ENCODE results near the gene MTRF1. TPM values are rescaled to one million over a fixed set of nuclear protein-coding genes. Genes with fewer than 3 reads are reported as not detected.

MTRF1 gene
- total RNA-seq, 3 donors from 2014 or later, result 12.8 to 14.5 (median 13.1) TPM

GRCh38 chr13:41259875-41260501 lies 3.4 kb downstream of the MTRF1 start:
- DNase-seq, result no peak
- Mint-ChIP-seq H3K27me3 (ENCODE audit: low read depth) (no peaks in the 10 kb centered on the region), H3K4me1 (ENCODE audit: low read depth) (peaks cover 30% of the 10 kb centered on the region), H3K36me3 (ENCODE audit: insufficient read depth) (peaks cover 30% of the 10 kb centered on the region), H3K4me3 (no peak overlapping the region), H3K9me3 (no peaks in the 10 kb centered on the region)
- no peak for ATAC-seq

GRCh38 chr13:41257535-41257934 lies 5.8 kb downstream of the MTRF1 start:
- Mint-ChIP-seq H3K4me1 (ENCODE audit: low read depth) (peaks cover 22% of the 10 kb centered on the region), H3K9me3 (no peaks in the 10 kb centered on the region), H3K4me3 (no peak overlapping the region), H3K27me3 (ENCODE audit: low read depth) (no peaks in the 10 kb centered on the region), H3K36me3 (ENCODE audit: insufficient read depth) (peaks cover 40% of the 10 kb centered on the region)
- ATAC-seq (no peak), DNase-seq (no peak)

GRCh38 chr13:41254902-41255301 lies 8.5 kb downstream of the MTRF1 start:
- Mint-ChIP-seq H3K4me3 (no peak overlapping the region), H3K36me3 (ENCODE audit: insufficient read depth) (peaks cover 50% of the 10 kb centered on the region), H3K27me3 (ENCODE audit: low read depth) (no peaks in the 10 kb centered on the region), H3K9me3 (no peaks in the 10 kb centered on the region), H3K4me1 (ENCODE audit: low read depth) (peaks cover 26% of the 10 kb centered on the region)
- DNase-seq (no peak), ATAC-seq (no peak)

GRCh38 chr13:41250993-41251392 lies 12.4 kb downstream of the MTRF1 start:
- peaks cover 8% of the 10 kb centered on the region for H3K4me1 Mint-ChIP-seq (ENCODE audit: low read depth)
- ATAC-seq (no peak), DNase-seq (no peak)
- H3K36me3 Mint-ChIP-seq (ENCODE audit: insufficient read depth), result peaks cover 40% of the 10 kb centered on the region
- H3K9me3 Mint-ChIP-seq, result no peaks in the 10 kb centered on the region
- H3K27me3 Mint-ChIP-seq (ENCODE audit: low read depth), result no peaks in the 10 kb centered on the region
- no peak overlapping the region for H3K4me3 Mint-ChIP-seq

GRCh38 chr13:41246969-41247680 lies 16.3 kb downstream of the MTRF1 start:
- H3K36me3 Mint-ChIP-seq (ENCODE audit: insufficient read depth), result peaks cover 26% of the 10 kb centered on the region
- no peaks in the 10 kb centered on the region for H3K9me3 Mint-ChIP-seq
- no peak for DNase-seq
- no peaks in the 10 kb centered on the region for H3K27me3 Mint-ChIP-seq (ENCODE audit: low read depth)
- ATAC-seq, result no peak
- peaks cover 6% of the 10 kb centered on the region for H3K4me1 Mint-ChIP-seq (ENCODE audit: low read depth)
- H3K4me3 Mint-ChIP-seq, result no peak overlapping the region

- no peaks in the 10 kb centered on the region for H3K9me3 Mint-ChIP-seq
- DNase-seq (no peak), ATAC-seq (no peak)
- H3K4me3 Mint-ChIP-seq, result no peak overlapping the region
- peaks cover 20% of the 10 kb centered on the region for H3K36me3 Mint-ChIP-seq (ENCODE audit: insufficient read depth)
- H3K4me1 Mint-ChIP-seq (ENCODE audit: low read depth), result no peaks in the 10 kb centered on the region
- no peaks in the 10 kb centered on the region for H3K27me3 Mint-ChIP-seq (ENCODE audit: low read depth)
Observed at GRCh38 chr13:41244556-41244955, 18.8 kb downstream of the MTRF1 start.

- no peak for ATAC-seq
- Mint-ChIP-seq H3K4me3 (no peak overlapping the region), H3K9me3 (no peaks in the 10 kb centered on the region), H3K27me3 (ENCODE audit: low read depth) (no peaks in the 10 kb centered on the region), H3K4me1 (ENCODE audit: low read depth) (no peaks in the 10 kb centered on the region), H3K36me3 (ENCODE audit: insufficient read depth) (peaks cover 25% of the 10 kb centered on the region)
- no peak for DNase-seq
Observed at GRCh38 chr13:41241626-41242025, 21.8 kb downstream of the MTRF1 start.

GRCh38 chr13:41236369-41236768 lies 27.0 kb downstream of the MTRF1 start:
- H3K9me3 Mint-ChIP-seq, result no peaks in the 10 kb centered on the region
- peaks cover 42% of the 10 kb centered on the region for H3K36me3 Mint-ChIP-seq (ENCODE audit: insufficient read depth)
- no peak for ATAC-seq

GRCh38 chr13:41232578-41233480 lies 30.5 kb downstream of the MTRF1 start:
- peaks cover 31% of the 10 kb centered on the region for H3K36me3 Mint-ChIP-seq (ENCODE audit: insufficient read depth)
- ATAC-seq (no peak), DNase-seq (no peak)
- H3K27me3 Mint-ChIP-seq (ENCODE audit: low read depth), result no peaks in the 10 kb centered on the region
- no peak overlapping the region for H3K4me3 Mint-ChIP-seq
- no peaks in the 10 kb centered on the region for H3K9me3 Mint-ChIP-seq
- peaks cover 7% of the 10 kb centered on the region for H3K4me1 Mint-ChIP-seq (ENCODE audit: low read depth)

More at GRCh38 chr13:41236369-41236768, 27.0 kb downstream of the MTRF1 start:
- H3K27me3 Mint-ChIP-seq (ENCODE audit: low read depth), result no peaks in the 10 kb centered on the region
- no peak overlapping the region for H3K4me3 Mint-ChIP-seq
- DNase-seq, result no peak
- peaks cover 7% of the 10 kb centered on the region for H3K4me1 Mint-ChIP-seq (ENCODE audit: low read depth)

- H3K4me3 Mint-ChIP-seq, result no peak overlapping the region
- no peaks in the 10 kb centered on the region for H3K27me3 Mint-ChIP-seq (ENCODE audit: low read depth)
- H3K36me3 Mint-ChIP-seq (ENCODE audit: insufficient read depth), result peaks cover 34% of the 10 kb centered on the region
- H3K9me3 Mint-ChIP-seq, result no peaks in the 10 kb centered on the region
- ATAC-seq (no peak), DNase-seq (no peak)
- H3K4me1 Mint-ChIP-seq (ENCODE audit: low read depth), result peaks cover 7% of the 10 kb centered on the region
Observed at GRCh38 chr13:41231786-41232185, 31.6 kb downstream of the MTRF1 start.

- H3K9me3 Mint-ChIP-seq, result no peaks in the 10 kb centered on the region
- peaks cover 28% of the 10 kb centered on the region for H3K36me3 Mint-ChIP-seq (ENCODE audit: insufficient read depth)
- no peak for DNase-seq
- no peaks in the 10 kb centered on the region for H3K27me3 Mint-ChIP-seq (ENCODE audit: low read depth)
- H3K4me1 Mint-ChIP-seq (ENCODE audit: low read depth), result peaks cover 7% of the 10 kb centered on the region
- no peak overlapping the region for H3K4me3 Mint-ChIP-seq
- no peak for ATAC-seq
Observed at GRCh38 chr13:41231025-41231677, 32.2 kb downstream of the MTRF1 start.

GRCh38 chr13:41229356-41229755 lies 34.0 kb downstream of the MTRF1 start:
- Mint-ChIP-seq H3K4me1 (ENCODE audit: low read depth) (peaks cover 7% of the 10 kb centered on the region), H3K27me3 (ENCODE audit: low read depth) (no peaks in the 10 kb centered on the region), H3K9me3 (no peaks in the 10 kb centered on the region), H3K36me3 (ENCODE audit: insufficient read depth) (peaks cover 23% of the 10 kb centered on the region), H3K4me3 (no peak overlapping the region)
- ATAC-seq (no peak), DNase-seq (no peak)

- Mint-ChIP-seq H3K36me3 (ENCODE audit: insufficient read depth) (peaks cover 11% of the 10 kb centered on the region), H3K9me3 (no peaks in the 10 kb centered on the region)
- no peak for ATAC-seq
Observed at GRCh38 chr13:41224113-41225110, 39.0 kb downstream of the MTRF1 start.

More at GRCh38 chr13:41224113-41225110, 39.0 kb downstream of the MTRF1 start:
- H3K27me3 Mint-ChIP-seq (ENCODE audit: low read depth), result no peaks in the 10 kb centered on the region
- H3K4me1 Mint-ChIP-seq (ENCODE audit: low read depth), result no peaks in the 10 kb centered on the region
- no peak for DNase-seq
- H3K4me3 Mint-ChIP-seq, result no peak overlapping the region
